ENCODE measurements around the gene DHX30.
A peak's percentile ranks its signal among the peaks of the same experiment; 100 is the strongest.

The DHX30 gene

GRCh38 chr3:47856669-47857068, 53.7 kb downstream of the DHX30 start:
- H3K79me2 ChIP-seq (ENCODE audit: control insufficient read depth, insufficient read depth, low read length): no peaks in the 10 kb centered on the region
- H4K5ac ChIP-seq (ENCODE audit: low read length): no peak overlapping the region
- no peak overlapping the region for H3K27ac ChIP-seq (ENCODE audit: low read depth, low read length)
- no peak overlapping the region for H4K8ac ChIP-seq (ENCODE audit: low read depth, low read length)
- no peak overlapping the region for H3K4me2 ChIP-seq (ENCODE audit: low read length)
- H2AK5ac ChIP-seq (ENCODE audit: low read length): no peak overlapping the region
- H3K4me3 ChIP-seq (ENCODE audit: low read length): no peak overlapping the region
- H3K4ac ChIP-seq (ENCODE audit: low read depth, low read length): no peak overlapping the region
- no peak overlapping the region for H3K18ac ChIP-seq (ENCODE audit: low read length)
- H3K79me1 ChIP-seq (ENCODE audit: low read length): no peaks in the 10 kb centered on the region
- H3K4me1 ChIP-seq (ENCODE audit: control insufficient read depth, low read depth, low read length): no peaks in the 10 kb centered on the region
- H2BK5ac ChIP-seq (ENCODE audit: low read length): no peak overlapping the region
- no peak for DNase-seq
- H3K9ac ChIP-seq (ENCODE audit: low read length): no peak overlapping the region
- H3K56ac ChIP-seq (ENCODE audit: low read length): no peak overlapping the region
- no peak overlapping the region for H2BK15ac ChIP-seq (replicated peaks; ENCODE audit: low read depth)
- H2BK120ac ChIP-seq (ENCODE audit: low read depth, low read length): no peak overlapping the region
- no peaks in the 10 kb centered on the region for H3K27me3 ChIP-seq (ENCODE audit: insufficient read depth, low read length, poor library complexity)
- peaks cover 22% of the 10 kb centered on the region for H3K36me3 ChIP-seq (ENCODE audit: control insufficient read depth, insufficient read depth, low read length)
- WGBS (ENCODE audit: extremely low coverage, insufficient coverage, low lambda C conversion rate): no CpG with 5 or more reads among the region's 11 CpGs
- H3K23ac ChIP-seq (ENCODE audit: low read length): no peak overlapping the region

DNA sequence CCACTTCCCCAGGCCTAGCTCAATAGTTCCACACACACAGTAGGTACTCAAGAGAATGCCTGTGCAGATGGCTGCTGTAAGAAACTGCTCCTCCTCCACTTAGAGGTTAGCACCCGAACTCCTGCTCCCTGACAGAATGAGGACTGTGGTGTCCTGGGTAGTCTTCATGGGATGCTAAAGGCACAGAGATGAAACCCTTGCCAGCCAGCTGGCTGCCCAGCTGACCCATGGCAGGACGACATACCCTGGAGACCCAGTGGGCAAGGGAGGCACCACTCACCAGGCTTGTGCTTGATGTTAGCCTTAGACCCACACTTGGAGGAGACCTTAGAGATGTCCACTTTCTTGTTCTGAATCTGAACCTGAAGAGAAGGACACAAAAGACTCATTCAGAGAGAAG, 54.2 kb downstream of the DHX30 start:
- no peak overlapping the region for H2BK15ac ChIP-seq (replicated peaks; ENCODE audit: low read depth)
- H3K9ac ChIP-seq (ENCODE audit: low read length): no peak overlapping the region
- H3K27ac ChIP-seq (ENCODE audit: low read depth, low read length): no peak overlapping the region
- no peak overlapping the region for H3K4me3 ChIP-seq (ENCODE audit: low read length)
- H3K27me3 ChIP-seq (ENCODE audit: insufficient read depth, low read length, poor library complexity): no peaks in the 10 kb centered on the region
- H3K79me2 ChIP-seq (ENCODE audit: control insufficient read depth, insufficient read depth, low read length): no peaks in the 10 kb centered on the region
- no peak overlapping the region for H3K4ac ChIP-seq (ENCODE audit: low read depth, low read length)
- no CpG with 5 or more reads among the region's 2 CpGs for WGBS (ENCODE audit: extremely low coverage, insufficient coverage, low lambda C conversion rate)
- H3K23ac ChIP-seq (ENCODE audit: low read length): no peak overlapping the region
- H3K18ac ChIP-seq (ENCODE audit: low read length): no peak overlapping the region
- H2AK5ac ChIP-seq (ENCODE audit: low read length): no peak overlapping the region
- H4K8ac ChIP-seq (ENCODE audit: low read depth, low read length): no peak overlapping the region
- H3K4me2 ChIP-seq (ENCODE audit: low read length): no peak overlapping the region
- no peak for DNase-seq
- peaks cover 22% of the 10 kb centered on the region for H3K36me3 ChIP-seq (ENCODE audit: control insufficient read depth, insufficient read depth, low read length)
- no peak overlapping the region for H3K56ac ChIP-seq (ENCODE audit: low read length)
- H3K79me1 ChIP-seq (ENCODE audit: low read length): no peaks in the 10 kb centered on the region
- H4K5ac ChIP-seq (ENCODE audit: low read length): no peak overlapping the region
- no peak overlapping the region for H2BK5ac ChIP-seq (ENCODE audit: low read length)
- H3K4me1 ChIP-seq (ENCODE audit: control insufficient read depth, low read depth, low read length): no peaks in the 10 kb centered on the region
- no peak overlapping the region for H2BK120ac ChIP-seq (ENCODE audit: low read depth, low read length)

DNA sequence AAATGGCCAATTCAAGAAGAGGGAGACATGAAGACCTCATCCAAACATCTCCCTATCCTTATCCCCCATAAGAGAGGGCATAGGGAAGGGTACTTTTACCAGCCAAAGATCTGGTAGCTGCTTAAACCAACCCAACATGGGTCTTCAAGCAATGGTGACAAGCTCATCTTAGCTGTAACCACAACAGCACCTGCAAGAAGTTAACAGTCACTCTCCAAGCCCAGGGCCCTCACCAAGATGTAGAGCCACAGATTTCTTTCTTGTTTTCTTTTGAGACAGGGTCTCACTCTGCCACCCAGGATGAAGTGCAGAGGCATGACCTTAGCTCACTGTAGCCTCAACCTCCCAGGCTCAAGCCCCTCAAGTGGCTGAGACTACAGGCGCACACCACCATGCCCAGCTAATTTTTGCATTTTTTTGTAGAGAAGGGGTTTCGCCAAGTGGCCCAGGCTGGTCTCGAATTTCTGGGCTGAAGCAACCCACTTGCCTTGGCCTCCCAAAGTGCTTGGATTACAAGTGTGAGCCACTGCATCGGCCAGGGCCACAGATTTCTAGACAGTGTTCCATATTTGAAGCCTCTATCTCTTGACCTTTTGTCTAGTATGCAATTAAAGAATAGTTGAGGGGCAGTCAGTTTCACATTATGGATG, 57.1 kb downstream of the DHX30 start:
- no peak overlapping the region for H3K4ac ChIP-seq (ENCODE audit: low read depth, low read length)
- H3K23ac ChIP-seq (ENCODE audit: low read length): no peak overlapping the region

DNA sequence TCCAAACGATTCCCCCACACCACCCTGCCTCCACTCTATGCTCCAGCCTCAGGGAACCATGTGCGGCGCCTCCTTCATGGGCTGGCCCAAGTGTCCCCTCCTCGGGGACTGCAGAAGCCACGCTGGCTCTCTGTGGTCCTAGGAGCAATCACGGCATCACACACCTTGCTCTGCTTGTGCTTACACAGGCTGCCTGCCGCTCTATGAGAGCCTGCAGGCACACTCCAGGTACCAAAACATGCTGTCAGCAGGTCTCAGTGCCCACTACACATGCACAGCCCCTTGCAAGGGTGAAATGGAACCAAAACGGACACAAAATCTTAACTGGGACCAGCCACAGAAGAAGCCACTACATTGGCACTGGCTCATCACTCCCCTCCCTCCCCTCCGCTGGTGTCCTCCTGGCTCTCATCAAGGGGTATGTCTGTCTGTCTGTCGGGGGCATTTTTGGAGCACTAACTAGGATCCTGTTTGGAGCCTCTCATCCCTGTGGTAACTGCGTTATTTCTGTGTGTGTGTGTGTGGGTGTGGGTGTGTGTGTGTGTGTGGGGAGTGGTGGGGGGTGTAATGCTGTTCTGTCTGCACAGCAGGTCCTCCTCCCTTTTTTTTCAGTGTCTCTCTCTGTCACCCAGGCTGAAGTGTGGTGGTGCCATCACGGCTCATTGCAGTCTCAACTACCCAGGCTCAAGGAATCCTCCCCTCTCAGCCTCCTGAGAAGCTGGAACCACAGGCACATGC, 60.6 kb downstream of the DHX30 start:
- H2BK120ac ChIP-seq (ENCODE audit: low read depth, low read length): no peak overlapping the region
- H4K5ac ChIP-seq (ENCODE audit: low read length): no peak overlapping the region
- H3K23ac ChIP-seq (ENCODE audit: low read length): no peak overlapping the region
- no peak overlapping the region for H2AK5ac ChIP-seq (ENCODE audit: low read length)
- no peaks in the 10 kb centered on the region for H3K4me1 ChIP-seq (ENCODE audit: control insufficient read depth, low read depth, low read length)
- H4K8ac ChIP-seq (ENCODE audit: low read depth, low read length): no peak overlapping the region
- no peaks in the 10 kb centered on the region for H3K79me1 ChIP-seq (ENCODE audit: low read length)
- H3K27ac ChIP-seq (ENCODE audit: low read depth, low read length): no peak overlapping the region
- no peak for DNase-seq
- no peak overlapping the region for H3K18ac ChIP-seq (ENCODE audit: low read length)
- no peaks in the 10 kb centered on the region for H3K27me3 ChIP-seq (ENCODE audit: insufficient read depth, low read length, poor library complexity)
- no peak overlapping the region for H2BK5ac ChIP-seq (ENCODE audit: low read length)
- H2BK15ac ChIP-seq (replicated peaks; ENCODE audit: low read depth): no peak overlapping the region
- H3K9ac ChIP-seq (ENCODE audit: low read length): no peak overlapping the region
- H3K4me3 ChIP-seq (ENCODE audit: low read length): no peak overlapping the region
- H3K4ac ChIP-seq (ENCODE audit: low read depth, low read length): no peak overlapping the region
- no peak overlapping the region for H3K4me2 ChIP-seq (ENCODE audit: low read length)
- H3K56ac ChIP-seq (ENCODE audit: low read length): no peak overlapping the region
- H3K79me2 ChIP-seq (ENCODE audit: control insufficient read depth, insufficient read depth, low read length): no peaks in the 10 kb centered on the region
- WGBS (ENCODE audit: extremely low coverage, insufficient coverage, low lambda C conversion rate): no CpG with 5 or more reads among the region's 12 CpGs
- peaks cover 17% of the 10 kb centered on the region for H3K36me3 ChIP-seq (ENCODE audit: control insufficient read depth, insufficient read depth, low read length)

More for the DNA sequence above, 57.1 kb downstream of the DHX30 start:
- no peak overlapping the region for H4K8ac ChIP-seq (ENCODE audit: low read depth, low read length)
- no peak overlapping the region for H2BK5ac ChIP-seq (ENCODE audit: low read length)
- no peak overlapping the region for H2AK5ac ChIP-seq (ENCODE audit: low read length)
- H3K9ac ChIP-seq (ENCODE audit: low read length): no peak overlapping the region
- no peak overlapping the region for H2BK120ac ChIP-seq (ENCODE audit: low read depth, low read length)
- no peaks in the 10 kb centered on the region for H3K4me1 ChIP-seq (ENCODE audit: control insufficient read depth, low read depth, low read length)
- no peak overlapping the region for H3K4me2 ChIP-seq (ENCODE audit: low read length)
- H4K5ac ChIP-seq (ENCODE audit: low read length): no peak overlapping the region
- no peak overlapping the region for H3K56ac ChIP-seq (ENCODE audit: low read length)
- H3K36me3 ChIP-seq (ENCODE audit: control insufficient read depth, insufficient read depth, low read length): peaks cover 20% of the 10 kb centered on the region
- no peak overlapping the region for H3K27ac ChIP-seq (ENCODE audit: low read depth, low read length)
- WGBS (ENCODE audit: extremely low coverage, insufficient coverage, low lambda C conversion rate): no CpG with 5 or more reads among the region's 4 CpGs
- H2BK15ac ChIP-seq (replicated peaks; ENCODE audit: low read depth): no peak overlapping the region
- DNase-seq: no peak
- no peaks in the 10 kb centered on the region for H3K79me1 ChIP-seq (ENCODE audit: low read length)
- H3K18ac ChIP-seq (ENCODE audit: low read length): no peak overlapping the region
- H3K79me2 ChIP-seq (ENCODE audit: control insufficient read depth, insufficient read depth, low read length): no peaks in the 10 kb centered on the region
- H3K27me3 ChIP-seq (ENCODE audit: insufficient read depth, low read length, poor library complexity): no peaks in the 10 kb centered on the region
- H3K4me3 ChIP-seq (ENCODE audit: low read length): no peak overlapping the region

DNA sequence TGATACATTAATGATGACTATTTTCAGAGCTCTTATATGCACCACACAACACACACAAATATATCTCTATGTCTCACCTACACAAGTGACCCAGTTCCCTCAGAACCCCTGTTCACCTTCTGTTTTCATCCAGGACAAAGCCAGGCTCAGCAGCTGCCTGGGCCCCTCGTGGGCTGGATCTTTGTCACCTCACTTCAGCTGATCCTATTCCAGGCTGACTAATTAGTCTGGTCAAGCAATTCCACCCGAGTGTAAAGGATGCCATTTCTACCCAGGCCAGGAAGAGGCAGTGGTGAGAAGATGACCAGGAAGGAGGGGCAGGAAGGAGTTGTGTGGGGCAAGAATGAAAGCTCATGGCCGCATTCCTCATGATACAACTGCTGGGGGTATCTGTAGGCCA, 62.3 kb downstream of the DHX30 start:
- Histone ChIP-seq H3K4me1 (ENCODE audit: control insufficient read depth, low read depth, low read length) (no peaks in the 10 kb centered on the region), H3K23ac (ENCODE audit: low read length) (no peak overlapping the region), H3K4ac (ENCODE audit: low read depth, low read length) (no peak overlapping the region), H3K4me2 (ENCODE audit: low read length) (no peak overlapping the region), H3K27me3 (ENCODE audit: insufficient read depth, low read length, poor library complexity) (no peaks in the 10 kb centered on the region), H3K36me3 (ENCODE audit: control insufficient read depth, insufficient read depth, low read length) (peaks cover 13% of the 10 kb centered on the region), H3K9ac (ENCODE audit: low read length) (no peak overlapping the region), H2BK120ac (ENCODE audit: low read depth, low read length) (no peak overlapping the region), H2BK5ac (ENCODE audit: low read length) (no peak overlapping the region), H3K4me3 (ENCODE audit: low read length) (no peak overlapping the region), H2BK15ac (replicated peaks; ENCODE audit: low read depth) (no peak overlapping the region), H3K27ac (ENCODE audit: low read depth, low read length) (no peak overlapping the region), H4K8ac (ENCODE audit: low read depth, low read length) (no peak overlapping the region), H3K56ac (ENCODE audit: low read length) (no peak overlapping the region), H3K18ac (ENCODE audit: low read length) (no peak overlapping the region), H4K5ac (ENCODE audit: low read length) (no peak overlapping the region), H3K79me2 (ENCODE audit: control insufficient read depth, insufficient read depth, low read length) (no peaks in the 10 kb centered on the region), H3K79me1 (ENCODE audit: low read length) (no peaks in the 10 kb centered on the region), H2AK5ac (ENCODE audit: low read length) (no peak overlapping the region)
- peak; percentile 62 for DNase-seq
- WGBS (ENCODE audit: extremely low coverage, insufficient coverage, low lambda C conversion rate): no CpG with 5 or more reads among the region's 3 CpGs
